H1 (cell line): Measurements from ENCODE around the gene MICU1. TPM values are rescaled to one million over a fixed set of nuclear protein-coding genes. Genes with fewer than 3 reads are reported as not detected.

Experiments used
- CTCF ChIA-PET: fragments of 300-600 bp; sonication (Branson Sonifier 250); formaldehyde crosslinking; loops from one replicate; lab custom pipeline; 2021; ENCODE audit not compliant: partially characterized antibody; lab: Charles Lee
- POLR2A ChIA-PET: fragments of 300-600 bp; sonication (Branson Sonifier 250); formaldehyde crosslinking; loops from one replicate; lab custom pipeline; 2021; ENCODE audit warnings: inconsistent platforms; ENCODE audit not compliant: partially characterized antibody; lab: Charles Lee
- DNase-seq, 2 experiments: peaks; one replicate each; pipeline versions ENCODE4 v3.0.0 to v3.0.0-alpha.2; 2010 to 2022; ENCODE audit warnings: low spot score in 2 of 2, low read depth in 1 of 2, mixed read lengths in 1 of 2
- FAIRE-seq: peaks from 2 replicates; lab custom pipeline; 2011; peaks lifted over from hg19 to GRCh38; lab: Jason Lieb, UNC
- H2AFZ ChIP-seq: 2 replicates; pipeline ENCODE4 v1.8.1; 2012; ENCODE audit warnings: low read length, inconsistent platforms
- H2AK5ac ChIP-seq: 2 replicates; pipeline ENCODE4 v1.6.1; 2013; ENCODE audit warnings: low read depth, low read length
- H2BK120ac ChIP-seq: replicated peaks from 2 replicates; pipeline ENCODE3; 2013; ENCODE audit warnings: low read depth, low read length, inconsistent platforms
- H2BK12ac ChIP-seq: 2 replicates; pipeline ENCODE4 v1.6.1; 2013; ENCODE audit warnings: low read depth, low read length
- H2BK15ac ChIP-seq: 2 replicates; pipeline ENCODE4 v1.6.1; 2013; ENCODE audit warnings: low read length
- H2BK20ac ChIP-seq: 2 replicates; pipeline ENCODE4 v1.6.1; 2013; ENCODE audit warnings: low read length
- H2BK5ac ChIP-seq: 2 replicates; pipeline ENCODE4 v1.6.1; 2013; ENCODE audit warnings: low read depth, low read length
- H3K14ac ChIP-seq: 2 replicates; pipeline ENCODE4 v1.6.1; 2013; ENCODE audit warnings: inconsistent platforms; ENCODE audit not compliant: insufficient read length
- H3K18ac ChIP-seq: 2 replicates; pipeline ENCODE4 v1.6.1; 2013; ENCODE audit warnings: low read length; ENCODE audit errors: extremely low read depth
- H3K23ac ChIP-seq: 2 replicates; pipeline ENCODE4 v1.6.1; 2013; ENCODE audit warnings: inconsistent platforms; ENCODE audit not compliant: insufficient read length
- H3K23me2 ChIP-seq: 2 replicates; pipeline ENCODE4 v1.6.1; 2013; ENCODE audit warnings: low read depth, low read length
- H3K27ac ChIP-seq: 2 replicates; pipeline ENCODE4 v1.6.1; 2011; ENCODE audit warnings: low read depth, low read length, inconsistent platforms
- H3K27me3 ChIP-seq, 4 experiments: replicated peaks in 1 of 4; 1 replicate in 1 of 4; 2 replicates in 3 of 4; pipeline versions ENCODE4 v1.6.1 to v1.8.1; 2011 to 2013; ENCODE audit warnings: low read length in 3 of 4, mild to moderate bottlenecking in 3 of 4, inconsistent platforms in 2 of 4, mixed read lengths in 2 of 4, moderate library complexity in 1 of 4; ENCODE audit not compliant: control insufficient read depth in 3 of 4, insufficient read depth in 3 of 4; ENCODE audit errors: extremely low read depth in 1 of 4
- H3K36me3 ChIP-seq, 4 experiments: 2 replicates each; pipeline versions ENCODE4 v1.6.1 to v1.8.1; 2011 to 2013; ENCODE audit warnings: mild to moderate bottlenecking in 4 of 4, low read length in 3 of 4, moderate library complexity in 2 of 4, control low read depth in 1 of 4, inconsistent platforms in 1 of 4; ENCODE audit not compliant: insufficient read depth in 4 of 4, control insufficient read depth in 2 of 4
- H3K4ac ChIP-seq: replicated peaks from 2 replicates; pipeline ENCODE3; 2013; ENCODE audit warnings: low read length, low read depth, mixed read lengths, inconsistent platforms; ENCODE audit not compliant: insufficient read length
- H3K4me1 ChIP-seq, 4 experiments: replicated peaks in 1 of 4; 1 replicate in 1 of 4; 2 replicates in 3 of 4; pipeline versions ENCODE4 v1.6.1 to v1.8.1; 2011 to 2013; ENCODE audit warnings: low read length in 3 of 4, inconsistent platforms in 2 of 4, mixed read lengths in 1 of 4; ENCODE audit not compliant: insufficient read depth in 4 of 4, control insufficient read depth in 3 of 4
- H3K4me2 ChIP-seq, 2 experiments: 2 replicates each; pipeline versions ENCODE4 v1.6.1 to v1.8.1; 2011 to 2013; ENCODE audit warnings: low read depth in 2 of 2, low read length in 2 of 2, control low read depth in 1 of 2, inconsistent platforms in 1 of 2, mild to moderate bottlenecking in 1 of 2; ENCODE audit not compliant: insufficient read depth in 1 of 2
- H3K4me3 ChIP-seq, 4 experiments: fragments of 200-600, 300-600 bp in 1 of 4; sonication (generic), shearing (Covaris generic), sonication (Bioruptor Twin) in 1 of 4; 2 replicates each; pipeline versions ENCODE4 v1.5.1 to v1.8.1; 2011 to 2016; ENCODE audit warnings: low read length in 4 of 4, low read depth in 3 of 4, control low read depth in 2 of 4, inconsistent platforms in 2 of 4, mild to moderate bottlenecking in 2 of 4, mixed read lengths in 1 of 4, moderate library complexity in 1 of 4; ENCODE audit not compliant: insufficient read depth in 2 of 4; ENCODE audit errors: extremely low read depth in 1 of 4
- H3K56ac ChIP-seq: replicated peaks from 2 replicates; pipeline ENCODE3; 2013; ENCODE audit warnings: low read depth, mild to moderate bottlenecking, mixed read lengths, low read length, inconsistent platforms; ENCODE audit not compliant: insufficient read length
- H3K79me1 ChIP-seq: 2 replicates; pipeline ENCODE4 v1.6.1; 2013; ENCODE audit warnings: low read depth, low read length, control low read depth
- H3K79me2 ChIP-seq, 2 experiments: 2 replicates each; pipeline versions ENCODE4 v1.6.1 to v1.8.1; 2012 to 2013; ENCODE audit warnings: low read length in 2 of 2, mild to moderate bottlenecking in 2 of 2, inconsistent platforms in 1 of 2; ENCODE audit not compliant: insufficient read depth in 2 of 2, control insufficient read depth in 1 of 2
- H3K9ac ChIP-seq, 4 experiments: replicated peaks in 1 of 4; 1 replicate in 1 of 4; 2 replicates in 3 of 4; pipeline versions ENCODE4 v1.6.1 to v1.8.1; 2011 to 2013; ENCODE audit warnings: low read depth in 3 of 4, low read length in 3 of 4, control low read depth in 2 of 4, mild to moderate bottlenecking in 2 of 4, moderate library complexity in 2 of 4, inconsistent platforms in 1 of 4; ENCODE audit errors: extremely low read depth in 1 of 4
- H3K9me3 ChIP-seq, 2 experiments: 2 replicates each; pipeline versions ENCODE4 v1.6.1 to v1.8.1; 2012 to 2013; ENCODE audit warnings: mild to moderate bottlenecking in 2 of 2, moderate library complexity in 2 of 2, control low read depth in 1 of 2, inconsistent platforms in 1 of 2, low read depth in 1 of 2, low read length in 1 of 2, mixed read lengths in 1 of 2; ENCODE audit not compliant: insufficient read depth in 2 of 2
- H4K20me1 ChIP-seq, 2 experiments: replicated peaks in 1 of 2; 2 replicates each; pipeline versions ENCODE3 to v1.8.1; 2011 to 2013; ENCODE audit warnings: inconsistent platforms in 2 of 2, low read length in 2 of 2, mild to moderate bottlenecking in 1 of 2; ENCODE audit not compliant: insufficient read depth in 2 of 2, control insufficient read depth in 1 of 2
- H4K5ac ChIP-seq: 2 replicates; pipeline ENCODE4 v1.6.1; 2013; ENCODE audit warnings: low read length, low read depth, mixed read lengths, inconsistent platforms; ENCODE audit not compliant: insufficient read length
- H4K8ac ChIP-seq: 2 replicates; pipeline ENCODE4 v1.8.0; 2013; ENCODE audit warnings: mild to moderate bottlenecking, moderate library complexity, low read length, inconsistent platforms; ENCODE audit not compliant: insufficient read depth; ENCODE audit errors: extremely low read depth
- H4K91ac ChIP-seq: replicated peaks from 2 replicates; pipeline ENCODE3; 2013; ENCODE audit warnings: low read length, mixed read lengths, inconsistent platforms; ENCODE audit not compliant: insufficient read length
- BCL11A ChIP-seq, 2 experiments: IDR thresholded peaks; one replicate each; pipeline ENCODE4 v1.6.1; 2011; ENCODE audit warnings: low read depth in 2 of 2, low read length in 2 of 2, mild to moderate bottlenecking in 2 of 2
- CBX5 ChIP-seq: fragments of 300-800, 300-1000 bp; sonication (generic); IDR thresholded peaks from 2 replicates; pipeline ENCODE4 v1.7.1; 2016; ENCODE audit warnings: antibody characterized with exemption, low read length, low read depth
- CHD2 ChIP-seq: IDR thresholded peaks from 2 replicates; pipeline ENCODE4 v1.6.1; 2012; ENCODE audit warnings: low read length, improper control_type of control experiment
- EZH2 ChIP-seq: fragments of 200-600 bp; sonication (generic); IDR thresholded peaks from 2 replicates; pipeline ENCODE4 v1.7.1; 2012; ENCODE audit warnings: low read depth, mild to moderate bottlenecking, moderate library complexity, low read length, inconsistent platforms; ENCODE audit not compliant: severe bottlenecking
- GTF2F1 ChIP-seq: IDR thresholded peaks from 2 replicates; pipeline ENCODE4 v1.6.1; 2012; ENCODE audit warnings: low read depth, low read length, improper control_type of control experiment, borderline replicate concordance
- KDM5A ChIP-seq: fragments of 200-600 bp; IDR thresholded peaks from 2 replicates; pipeline ENCODE4 v1.7.1; 2012; ENCODE audit warnings: mild to moderate bottlenecking, low read length, inconsistent platforms, mixed read lengths
- MAFK ChIP-seq: IDR thresholded peaks from 2 replicates; pipeline ENCODE4 v1.6.1; 2012; ENCODE audit warnings: low read depth, mild to moderate bottlenecking, improper control_type of control experiment, low read length
- RAD21 ChIP-seq, 2 experiments: IDR thresholded peaks in 1 of 2; conservative IDR thresholded peaks in 1 of 2; 2 replicates each; pipeline ENCODE4 v1.6.1; 2011; ENCODE audit warnings: low read depth in 2 of 2, low read length in 2 of 2, improper control_type of control experiment in 1 of 2, inconsistent platforms in 1 of 2, mild to moderate bottlenecking in 1 of 2, moderate library complexity in 1 of 2
- RXRA ChIP-seq: IDR thresholded peaks from 2 replicates; pipeline ENCODE4 v1.6.1; 2011; ENCODE audit warnings: low read depth, mild to moderate bottlenecking, low read length, moderate library complexity; ENCODE audit not compliant: insufficient read depth
- SIRT6 ChIP-seq: IDR thresholded peaks from one replicate; pipeline ENCODE4 v1.7.1; 2012; ENCODE audit warnings: low read length, inconsistent platforms
- TAF7 ChIP-seq: optimal IDR thresholded peaks from 2 replicates; pipeline ENCODE3; 2011; ENCODE audit warnings: low read depth, mild to moderate bottlenecking, inconsistent platforms, low read length, moderate library complexity, borderline replicate concordance
- TEAD4 ChIP-seq: IDR thresholded peaks from 2 replicates; pipeline ENCODE4 v1.6.1; 2012; ENCODE audit warnings: low read depth, low read length, inconsistent platforms, mixed read lengths
- WGBS, 2 experiments: shearing (Covaris generic) in 1 of 2; methylation state at CpG; one replicate each; pipeline versions ENCODE4 v1.1.6 to v1.1.7; 2013 to 2015; ENCODE audit warnings: low lambda C conversion rate in 2 of 2, mixed read lengths in 2 of 2, inconsistent platforms in 1 of 2, low coverage in 1 of 2, missing lambda C conversion rate in 1 of 2; ENCODE audit not compliant: insufficient replicate concordance in 2 of 2, insufficient coverage in 1 of 2, insufficient read length in 1 of 2; ENCODE audit errors: extremely low coverage in 1 of 2, missing lambda C conversion rate in 1 of 2; 5-methylcytosine and 5-hydroxymethylcytosine counted together
- polyA plus RNA-seq, 7 experiments: library from polyadenylated mRNA; depleted of rRNA in 3 of 7; stranded (reverse) in 5 of 7; unstranded in 2 of 7; fragments of >200 nt in 5 of 7; fragments of 200-250 nt in 2 of 7; gene quantifications; 1 replicate in 5 of 7; 2 replicates in 1 of 7; 4 replicates in 1 of 7; pipeline versions ENCODE4 v1.2.1 to v1.2.3, GENCODE V29; 2011 to 2013; ENCODE audit warnings: missing spikeins in 2 of 7, mixed read lengths in 2 of 7
- total RNA-seq: library from RNA; stranded (reverse); fragmentation: NEBNext Ultra II Directional; extraction: Animal tissue kit (Norgen Biotek cat#: 25700); gene quantifications from 2 replicates; pipeline ENCODE4 v1.2.1, GENCODE V29; 2021

MICU1 gene
- total and polyA plus RNA-seq, 2 of the 8 experiments (the other 6 are each of a cell fraction or from before 2014, with no cell fraction given) = 18.0 to 36.7 TPM

DNA sequence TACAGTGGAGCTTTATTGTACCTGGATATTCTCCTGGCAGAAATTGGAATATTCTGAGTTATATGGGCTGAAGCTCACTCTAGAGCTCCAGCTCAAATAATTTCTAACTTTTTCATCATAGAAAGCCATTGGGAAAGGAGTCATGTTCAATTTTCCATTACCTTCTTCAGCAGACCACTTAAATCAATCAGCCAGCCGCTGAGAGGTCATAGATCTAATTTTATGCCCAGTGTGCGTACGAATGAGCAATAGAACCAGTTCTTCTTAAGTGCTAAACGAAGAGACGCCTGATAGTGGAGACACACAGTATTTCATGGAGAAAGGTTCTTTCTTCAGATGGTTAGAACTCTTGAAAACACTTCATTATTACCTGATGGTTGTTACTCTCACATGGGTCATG is 236.2 kb downstream of the MICU1 start:
- Histone ChIP-seq H3K79me2 (no peaks in the 10 kb centered on the region), H3K23me2 (no peaks in the 10 kb centered on the region), H2BK120ac (no peak overlapping the region), H3K27ac (no peak overlapping the region), H4K8ac (no peak overlapping the region), H3K9me3 (no peaks in the 10 kb centered on the region), H3K4ac (no peak overlapping the region), H3K4me2 (no peak overlapping the region), H3K36me3 (no peaks in the 10 kb centered on the region), H2BK12ac (no peak overlapping the region), H3K4me1 (peaks cover 0 to 5% (median 3%) of the 10 kb centered on the region in 4 experiments; a peak in 3 of 7 replicates), H2BK5ac (no peak overlapping the region), H4K5ac (no peak overlapping the region), H3K23ac (no peak overlapping the region), H3K9ac (no peak overlapping the region), H3K18ac (no peak overlapping the region), H4K91ac (no peak overlapping the region), H3K79me1 (no peaks in the 10 kb centered on the region), H3K56ac (no peak overlapping the region), H3K27me3 (no peaks in the 10 kb centered on the region), H2AFZ (no peak overlapping the region), H2BK20ac (no peak overlapping the region), H3K4me3 (no peak overlapping the region), H2BK15ac (no peak overlapping the region), H3K14ac (no peak overlapping the region), H2AK5ac (no peak overlapping the region), H4K20me1 (no peaks in the 10 kb centered on the region)
- WGBS, 2 experiments = 92% methylated on average over 5 of the region's 5 CpGs; no CpG with 5 or more reads in 1 of the 2 experiments
- POLR2A ChIA-PET = no interaction called here
- CTCF ChIA-PET = interaction anchor here (2.1 kb wide), 1 partner anchor 14 kb away, joined by 9 read pairs; no protein-coding TSS in a partner anchor
- DNase-seq (no peak), FAIRE-seq (no peak)
- TF ChIP-seq CBX5 (no peak), MAFK (no peak), BCL11A (IDR thresholded peaks at IDR 0.05; ENCODE audit: low read depth in 2 of 2, low read length in 2 of 2) (no peak), TAF7 (no peak), CHD2 (no peak), KDM5A (no peak), TEAD4 (no peak), RXRA (no peak), GTF2F1 (no peak), EZH2 (no peak), SIRT6 (no peak), RAD21 (IDR thresholded peaks at IDR 0.05 in 1 of 2, conservative IDR thresholded peaks at IDR 0.05 in 1 of 2; ENCODE audit: low read depth in 2 of 2, low read length in 2 of 2) (no peak)
